Loucy (cell line): ENCODE measurements around the gene CST5.

ENCODE experiments used
- H2AFZ ChIP-seq: fragments of 200-600 bp; sonication (generic); 2 replicates; pipeline ENCODE4 v1.6.0; 2016; ENCODE audit warnings: antibody characterized with exemption, mild to moderate bottlenecking, low read length, moderate library complexity
- H3F3A ChIP-seq: fragments of 200-600 bp; 2 replicates; pipeline ENCODE4 v1.6.0; 2016; ENCODE audit warnings: antibody characterized with exemption, low read depth, mild to moderate bottlenecking
- H3K27me3 ChIP-seq: fragments of 200-600 bp; sonication (generic); 2 replicates; pipeline ENCODE4 v1.6.1; 2014; ENCODE audit warnings: low read length, mild to moderate bottlenecking; ENCODE audit not compliant: insufficient read depth, poor library complexity, severe bottlenecking
- H3K36me3 ChIP-seq: fragments of 200-600 bp; sonication (generic); 2 replicates; pipeline ENCODE4 v1.6.1; 2016; ENCODE audit warnings: low read length; ENCODE audit not compliant: insufficient read depth
- H3K4me1 ChIP-seq: fragments of 200-600 bp; sonication (generic); 2 replicates; pipeline ENCODE4 v1.5.1; 2014; ENCODE audit warnings: low read length, mild to moderate bottlenecking; ENCODE audit not compliant: insufficient read depth, poor library complexity, severe bottlenecking
- H3K4me2 ChIP-seq: fragments of 200-600 bp; sonication (generic); 2 replicates; pipeline ENCODE4 v1.6.0; 2014; ENCODE audit warnings: antibody characterized with exemption, low read length, low read depth, mild to moderate bottlenecking; ENCODE audit not compliant: poor library complexity, severe bottlenecking
- H3K4me3 ChIP-seq: fragments of 200-600 bp; sonication (generic); 2 replicates; pipeline ENCODE4 v1.5.1; 2014; ENCODE audit warnings: low read length, mild to moderate bottlenecking, mixed read lengths; ENCODE audit not compliant: poor library complexity, severe bottlenecking
- H3K79me2 ChIP-seq: fragments of 200-600 bp; sonication (generic); 2 replicates; pipeline ENCODE4 v1.6.1; 2014; ENCODE audit warnings: low read length; ENCODE audit not compliant: insufficient read depth
- H3K9ac ChIP-seq: fragments of 200-600 bp; sonication (generic); 2 replicates; pipeline ENCODE4 v1.6.0; 2014; ENCODE audit warnings: mild to moderate bottlenecking, low read depth, low read length, moderate library complexity; ENCODE audit not compliant: poor library complexity, severe bottlenecking
- H3K9me2 ChIP-seq: fragments of 200-600 bp; sonication (generic); replicated peaks from 2 replicates; pipeline ENCODE4 v1.6.1; 2016; ENCODE audit warnings: low read depth, low read length, mixed read lengths
- H3K9me3 ChIP-seq: fragments of 200-600 bp; sonication (generic); 2 replicates; pipeline ENCODE4 v1.6.1; 2014; ENCODE audit warnings: mild to moderate bottlenecking, antibody characterized with exemption, low read length, low read depth; ENCODE audit not compliant: insufficient read depth
- H4K20me1 ChIP-seq: fragments of 200-600 bp; sonication (generic); 2 replicates; pipeline ENCODE4 v1.6.0; 2014; ENCODE audit warnings: antibody characterized with exemption, low read length, mild to moderate bottlenecking; ENCODE audit not compliant: insufficient read depth, poor library complexity, severe bottlenecking
- EZH2phosphoT487 ChIP-seq: fragments of 200-600 bp; IDR thresholded peaks from 2 replicates; pipeline ENCODE4 v1.6.1; 2018; ENCODE audit warnings: antibody characterized with exemption, mild to moderate bottlenecking, moderate library complexity, borderline replicate concordance
- TF ChIP-seq, protein P1 (sequence below): fragments of 200-600 bp; sonication (generic); conservative IDR thresholded peaks from 2 replicates; pipeline ENCODE4 v1.5.1; 2014; ENCODE audit warnings: mild to moderate bottlenecking, antibody characterized with exemption, low read length

The CST5 gene

DNA sequence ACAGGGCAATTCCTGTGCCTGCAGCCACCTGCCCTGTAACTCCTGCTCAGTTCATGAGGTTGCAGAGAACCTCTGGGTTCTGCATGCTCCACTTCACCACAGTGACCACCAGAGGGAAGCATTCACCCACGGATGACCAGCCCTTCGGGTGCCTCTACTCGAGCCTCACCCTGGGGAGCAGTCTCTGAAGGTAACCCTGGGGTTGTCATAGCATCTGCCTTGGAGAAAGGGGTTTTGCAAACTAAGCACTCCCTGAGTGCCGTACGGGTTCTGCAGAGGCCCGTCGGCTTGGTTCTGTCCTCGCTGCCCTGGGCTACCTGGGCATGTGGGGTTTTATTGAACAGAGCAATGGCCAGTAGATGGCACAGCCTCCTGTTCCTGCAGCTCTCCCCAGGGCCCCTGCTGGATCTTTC lies 10.2 kb upstream of the CST5 start:
- Histone ChIP-seq H3K9me2 (no peaks in the 10 kb centered on the region), H2AFZ (no peak overlapping the region), H3F3A (no peaks in the 10 kb centered on the region), H3K9ac (no peak overlapping the region), H3K36me3 (no peaks in the 10 kb centered on the region), H4K20me1 (no peaks in the 10 kb centered on the region), H3K4me2 (no peak overlapping the region), H3K4me1 (no peaks in the 10 kb centered on the region), H3K4me3 (no peak overlapping the region), H3K9me3 (no peaks in the 10 kb centered on the region; the same call in 1 of the 2 replicates), H3K79me2 (no peaks in the 10 kb centered on the region), H3K27me3 (no peaks in the 10 kb centered on the region)
- TF ChIP-seq, protein P1, sequence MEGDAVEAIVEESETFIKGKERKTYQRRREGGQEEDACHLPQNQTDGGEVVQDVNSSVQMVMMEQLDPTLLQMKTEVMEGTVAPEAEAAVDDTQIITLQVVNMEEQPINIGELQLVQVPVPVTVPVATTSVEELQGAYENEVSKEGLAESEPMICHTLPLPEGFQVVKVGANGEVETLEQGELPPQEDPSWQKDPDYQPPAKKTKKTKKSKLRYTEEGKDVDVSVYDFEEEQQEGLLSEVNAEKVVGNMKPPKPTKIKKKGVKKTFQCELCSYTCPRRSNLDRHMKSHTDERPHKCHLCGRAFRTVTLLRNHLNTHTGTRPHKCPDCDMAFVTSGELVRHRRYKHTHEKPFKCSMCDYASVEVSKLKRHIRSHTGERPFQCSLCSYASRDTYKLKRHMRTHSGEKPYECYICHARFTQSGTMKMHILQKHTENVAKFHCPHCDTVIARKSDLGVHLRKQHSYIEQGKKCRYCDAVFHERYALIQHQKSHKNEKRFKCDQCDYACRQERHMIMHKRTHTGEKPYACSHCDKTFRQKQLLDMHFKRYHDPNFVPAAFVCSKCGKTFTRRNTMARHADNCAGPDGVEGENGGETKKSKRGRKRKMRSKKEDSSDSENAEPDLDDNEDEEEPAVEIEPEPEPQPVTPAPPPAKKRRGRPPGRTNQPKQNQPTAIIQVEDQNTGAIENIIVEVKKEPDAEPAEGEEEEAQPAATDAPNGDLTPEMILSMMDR, result peak; percentile 85
- no peak for TF ChIP-seq EZH2phosphoT487

DNA sequence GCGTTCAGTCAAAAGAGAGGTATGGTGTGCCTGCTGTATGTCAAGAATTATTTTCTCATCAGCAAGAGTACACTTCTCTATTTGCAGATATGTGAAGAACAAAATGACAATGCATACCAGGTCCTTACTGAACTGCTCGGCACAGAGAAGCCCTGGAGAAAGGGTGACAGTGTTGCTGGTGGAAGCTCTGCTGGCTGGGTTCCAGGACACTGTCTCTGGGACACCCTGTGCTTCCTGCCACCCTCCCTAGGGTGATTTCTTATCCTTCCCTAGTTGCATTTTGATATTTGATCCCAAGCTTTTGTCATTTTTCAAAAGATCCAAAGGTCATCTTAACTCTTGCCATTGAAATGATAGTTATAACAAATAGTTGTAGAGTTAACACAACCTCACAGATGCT lies 8.3 kb upstream of the CST5 start:
- Histone ChIP-seq H3K9me2 (no peaks in the 10 kb centered on the region), H3K79me2 (no peaks in the 10 kb centered on the region), H3K36me3 (no peaks in the 10 kb centered on the region), H3K9ac (no peak overlapping the region), H3K4me3 (no peak overlapping the region), H3F3A (no peaks in the 10 kb centered on the region), H4K20me1 (no peaks in the 10 kb centered on the region), H3K4me1 (no peaks in the 10 kb centered on the region), H2AFZ (no peak overlapping the region), H3K27me3 (no peaks in the 10 kb centered on the region), H3K9me3 (no peaks in the 10 kb centered on the region), H3K4me2 (no peak overlapping the region)
- TF ChIP-seq, protein P1, result no peak
- no peak for TF ChIP-seq EZH2phosphoT487

DNA sequence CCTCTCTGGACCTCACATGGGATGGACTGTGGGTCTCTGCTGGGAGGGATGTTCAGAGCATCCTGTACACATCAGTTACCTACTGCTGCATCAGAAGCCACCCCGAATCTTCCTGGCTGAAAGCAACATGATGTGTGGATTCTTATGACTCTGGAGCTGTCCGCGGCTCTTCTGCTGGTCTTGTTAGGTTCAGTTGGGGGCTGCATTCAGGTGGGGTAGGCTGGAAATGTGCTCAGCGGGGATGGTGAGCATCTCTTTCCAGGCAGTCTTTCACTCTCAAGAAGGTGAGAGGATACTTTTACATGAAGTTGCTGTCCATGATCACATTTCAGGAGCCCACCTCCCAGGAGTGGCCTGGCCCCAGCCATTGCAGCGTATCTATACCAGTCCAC lies 5.2 kb upstream of the CST5 start:
- Histone ChIP-seq H3K4me1 (no peaks in the 10 kb centered on the region), H3K36me3 (no peaks in the 10 kb centered on the region)

More for the DNA sequence above, 5.2 kb upstream of the CST5 start:
- TF ChIP-seq, protein P1, result no peak
- no peak for TF ChIP-seq EZH2phosphoT487
- no peak overlapping the region for H3K4me3 ChIP-seq
- H3K79me2 ChIP-seq, result no peaks in the 10 kb centered on the region
- H3K9me3 ChIP-seq, result no peaks in the 10 kb centered on the region
- no peak overlapping the region for H3K4me2 ChIP-seq
- no peak overlapping the region for H3K9ac ChIP-seq
- H3F3A ChIP-seq, result no peaks in the 10 kb centered on the region
- no peaks in the 10 kb centered on the region for H3K9me2 ChIP-seq
- no peak overlapping the region for H2AFZ ChIP-seq
- no peaks in the 10 kb centered on the region for H3K27me3 ChIP-seq
- H4K20me1 ChIP-seq, result no peaks in the 10 kb centered on the region
